ENCODE data around the gene ZC3H11A.
"Not testable (repeated sequence)": the region's sequence is repeated elsewhere in the genome, so short reads cannot be mapped to it uniquely, and the experiment has no call there.

ZC3H11A gene

DNA sequence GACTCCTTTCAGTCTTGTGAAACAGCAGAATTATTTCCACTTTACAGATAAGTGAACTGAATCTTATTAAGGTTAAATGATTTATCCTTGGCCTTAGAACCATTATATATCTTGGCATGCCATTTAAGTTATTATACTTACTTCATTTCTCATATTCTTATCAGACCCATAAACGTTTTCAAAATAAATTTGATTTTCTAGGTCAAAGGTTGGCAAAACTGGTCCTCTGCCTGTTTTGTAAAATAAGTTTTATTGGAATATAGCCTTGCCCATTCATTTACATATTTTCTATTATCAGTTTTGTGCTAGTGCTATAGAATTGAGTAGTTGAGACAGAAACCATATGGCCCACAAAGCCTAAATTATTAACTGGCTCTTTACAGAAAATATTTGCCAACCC lies 33.1 kb downstream of the ZC3H11A start:
- in situ Hi-C loops (cut with MboI; ENCODE audit: low pct_unique_long_range_greater_than_20kb, low sequenced_read_pairs, unreplicated experiment) = no loop called here
- no peak for DNase-seq (ENCODE audit: low spot score)
- TF ChIP-seq, protein P1, sequence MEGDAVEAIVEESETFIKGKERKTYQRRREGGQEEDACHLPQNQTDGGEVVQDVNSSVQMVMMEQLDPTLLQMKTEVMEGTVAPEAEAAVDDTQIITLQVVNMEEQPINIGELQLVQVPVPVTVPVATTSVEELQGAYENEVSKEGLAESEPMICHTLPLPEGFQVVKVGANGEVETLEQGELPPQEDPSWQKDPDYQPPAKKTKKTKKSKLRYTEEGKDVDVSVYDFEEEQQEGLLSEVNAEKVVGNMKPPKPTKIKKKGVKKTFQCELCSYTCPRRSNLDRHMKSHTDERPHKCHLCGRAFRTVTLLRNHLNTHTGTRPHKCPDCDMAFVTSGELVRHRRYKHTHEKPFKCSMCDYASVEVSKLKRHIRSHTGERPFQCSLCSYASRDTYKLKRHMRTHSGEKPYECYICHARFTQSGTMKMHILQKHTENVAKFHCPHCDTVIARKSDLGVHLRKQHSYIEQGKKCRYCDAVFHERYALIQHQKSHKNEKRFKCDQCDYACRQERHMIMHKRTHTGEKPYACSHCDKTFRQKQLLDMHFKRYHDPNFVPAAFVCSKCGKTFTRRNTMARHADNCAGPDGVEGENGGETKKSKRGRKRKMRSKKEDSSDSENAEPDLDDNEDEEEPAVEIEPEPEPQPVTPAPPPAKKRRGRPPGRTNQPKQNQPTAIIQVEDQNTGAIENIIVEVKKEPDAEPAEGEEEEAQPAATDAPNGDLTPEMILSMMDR (IDR thresholded peaks at IDR 0.05; ENCODE audit: extremely low read depth, insufficient read depth, missing control alignments) = no peak

GRCh38 chr1:203829247-203829646 lies 33.8 kb downstream of the ZC3H11A start:
- in situ Hi-C loops (cut with MboI; ENCODE audit: low pct_unique_long_range_greater_than_20kb, low sequenced_read_pairs, unreplicated experiment); DNase-seq (ENCODE audit: low spot score): not testable (repeated sequence)

DNA sequence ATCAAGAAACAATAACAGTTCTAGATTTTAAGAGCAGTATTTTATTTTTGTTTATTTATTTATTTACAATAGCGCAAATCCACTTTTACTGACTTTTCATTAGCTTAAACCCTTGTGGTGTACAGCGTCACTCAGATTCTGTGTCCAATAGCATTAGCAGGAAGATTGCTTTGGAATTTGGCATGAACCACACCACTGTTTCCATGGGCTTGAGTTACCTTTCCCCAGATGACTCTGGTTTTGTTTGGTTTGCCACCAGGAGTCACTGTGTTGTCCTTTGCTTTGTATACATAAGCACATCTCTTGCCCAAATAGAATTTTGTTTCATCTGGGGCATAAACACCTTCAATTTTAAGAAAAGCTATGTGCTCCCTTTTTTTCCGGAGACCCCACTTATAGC lies 40.1 kb downstream of the ZC3H11A start:
- TF ChIP-seq, protein P1 (IDR thresholded peaks at IDR 0.05; ENCODE audit: extremely low read depth, insufficient read depth, missing control alignments) = no peak
- no peak for DNase-seq (ENCODE audit: low spot score)
- in situ Hi-C loops (cut with MboI; ENCODE audit: low pct_unique_long_range_greater_than_20kb, low sequenced_read_pairs, unreplicated experiment) = no loop called here

- no peak for DNase-seq (ENCODE audit: low spot score)
- in situ Hi-C loops (cut with MboI; ENCODE audit: low pct_unique_long_range_greater_than_20kb, low sequenced_read_pairs, unreplicated experiment) = no loop called here
These were observed 43.7 kb downstream of the ZC3H11A start for GRCh38 chr1:203839081-203839480.

GRCh38 chr1:203840208-203840808 lies 44.9 kb downstream of the ZC3H11A start:
- TF ChIP-seq, protein P1 (IDR thresholded peaks at IDR 0.05; ENCODE audit: extremely low read depth, insufficient read depth, missing control alignments) = no peak
- DNase-seq (ENCODE audit: low spot score) = no peak
- in situ Hi-C loops (cut with MboI; ENCODE audit: low pct_unique_long_range_greater_than_20kb, low sequenced_read_pairs, unreplicated experiment) = no loop called here

More at GRCh38 chr1:203839081-203839480, 43.7 kb downstream of the ZC3H11A start:
- TF ChIP-seq, protein P1 (IDR thresholded peaks at IDR 0.05; ENCODE audit: extremely low read depth, insufficient read depth, missing control alignments) = no peak

GRCh38 chr1:203842559-203842876 lies 47.1 kb downstream of the ZC3H11A start:
- TF ChIP-seq, protein P1 (IDR thresholded peaks at IDR 0.05; ENCODE audit: extremely low read depth, insufficient read depth, missing control alignments) = no peak
- in situ Hi-C loops (cut with MboI; ENCODE audit: low pct_unique_long_range_greater_than_20kb, low sequenced_read_pairs, unreplicated experiment) = no loop called here
- DNase-seq (ENCODE audit: low spot score) = no peak

GRCh38 chr1:203843435-203843834 lies 48.0 kb downstream of the ZC3H11A start:
- no peak for DNase-seq (ENCODE audit: low spot score)
- TF ChIP-seq, protein P1 (IDR thresholded peaks at IDR 0.05; ENCODE audit: extremely low read depth, insufficient read depth, missing control alignments) = no peak
- in situ Hi-C loops (cut with MboI; ENCODE audit: low pct_unique_long_range_greater_than_20kb, low sequenced_read_pairs, unreplicated experiment) = no loop called here
